HG03460 (cell line): Measurements from ENCODE around the gene PLCL2.

Experiments
- ATAC-seq: cut with Tn5 transposase; IDR thresholded peaks from one replicate; pipeline ENCODE4 v1.9.1; 2021; ENCODE audit not compliant: unreplicated experiment

The PLCL2 gene

GRCh38 chr3:17040322-17040989 is 155.7 kb downstream of the PLCL2 start:
- no peak for ATAC-seq

GRCh38 chr3:17040990-17041377 is 156.2 kb downstream of the PLCL2 start:
- ATAC-seq: no peak

- peak; percentile 62 for ATAC-seq
Observed at GRCh38 chr3:17044855-17045254, 160.1 kb downstream of the PLCL2 start.

DNA sequence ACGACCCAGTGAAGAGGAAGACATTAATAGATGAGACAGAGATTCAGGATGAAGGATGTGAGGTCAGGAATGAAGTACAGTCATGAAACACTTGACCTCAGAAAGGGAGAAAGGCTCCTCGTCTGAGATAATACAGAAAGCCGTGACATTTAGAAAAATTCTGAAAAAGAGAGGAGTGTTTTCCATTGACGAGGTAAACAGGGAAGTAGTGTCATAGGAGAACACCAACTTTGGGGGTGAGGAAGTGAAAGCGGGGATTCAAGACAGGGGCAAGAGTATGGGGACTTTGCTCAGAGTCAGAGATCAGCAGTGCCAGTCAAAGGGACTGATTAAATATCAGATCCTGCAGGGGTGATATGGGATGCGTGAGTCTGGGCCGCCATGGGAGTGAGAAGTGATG is 160.9 kb downstream of the PLCL2 start:
- no peak for ATAC-seq

DNA sequence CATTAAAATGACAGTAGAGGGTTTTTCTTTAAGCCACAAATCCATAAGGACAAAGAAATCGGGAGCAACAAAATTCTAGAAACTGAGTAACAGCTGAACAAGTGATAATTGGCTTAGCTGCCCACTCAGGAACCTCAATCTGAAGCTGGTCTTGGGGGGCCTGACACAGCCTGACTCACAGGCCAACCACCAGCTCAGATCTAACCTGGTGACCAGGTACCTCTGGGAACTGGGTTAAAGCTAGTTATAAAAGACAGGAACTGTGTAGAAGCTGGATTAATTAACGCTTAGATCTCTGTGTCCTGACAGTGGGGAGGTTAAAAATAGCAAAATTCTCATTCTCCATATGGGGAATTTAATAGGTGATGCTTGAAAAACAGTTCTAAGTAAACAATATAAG is 161.9 kb downstream of the PLCL2 start:
- no peak for ATAC-seq

- no peak for ATAC-seq
Observed at GRCh38 chr3:17047162-17047561, 162.4 kb downstream of the PLCL2 start.

DNA sequence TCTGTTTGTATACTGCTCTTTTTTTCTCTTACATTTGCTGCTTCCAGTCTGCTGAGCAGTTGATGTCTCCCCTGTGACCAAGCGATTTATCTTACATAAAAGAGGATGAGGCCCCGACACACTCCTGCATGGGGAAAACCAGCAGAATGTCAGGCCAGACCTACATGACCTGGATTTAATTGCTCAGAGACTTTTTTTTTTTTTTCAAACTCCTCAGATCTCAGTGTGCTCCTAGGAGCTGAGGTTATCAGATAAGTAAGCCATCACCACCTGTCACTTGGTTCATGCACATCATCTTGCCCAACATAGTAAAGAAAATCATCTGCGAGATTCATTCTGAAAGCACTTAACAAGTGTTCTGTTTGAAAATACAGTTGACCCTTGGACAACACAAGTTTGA is 163.1 kb downstream of the PLCL2 start:
- no peak for ATAC-seq

DNA sequence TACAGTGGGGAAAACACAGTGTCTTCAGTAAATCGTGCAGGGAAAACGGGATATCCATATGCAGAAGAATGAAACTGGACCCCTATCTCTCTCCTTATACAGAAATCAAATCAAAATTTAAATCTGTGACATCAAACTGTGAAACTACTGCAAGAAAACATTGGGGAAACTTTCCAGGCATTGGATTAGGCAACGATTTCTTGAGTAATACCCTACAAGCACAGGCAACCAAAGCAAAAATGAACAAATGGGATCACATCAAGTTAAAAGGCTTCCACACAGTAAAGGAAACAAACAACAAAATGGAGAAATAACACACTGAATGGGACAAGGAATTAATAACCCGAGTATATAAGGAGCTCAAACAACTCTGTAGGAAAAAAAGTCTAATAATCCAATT is 165.3 kb downstream of the PLCL2 start:
- no peak for ATAC-seq

GRCh38 chr3:17050506-17050905 is 165.8 kb downstream of the PLCL2 start:
- no peak for ATAC-seq

DNA sequence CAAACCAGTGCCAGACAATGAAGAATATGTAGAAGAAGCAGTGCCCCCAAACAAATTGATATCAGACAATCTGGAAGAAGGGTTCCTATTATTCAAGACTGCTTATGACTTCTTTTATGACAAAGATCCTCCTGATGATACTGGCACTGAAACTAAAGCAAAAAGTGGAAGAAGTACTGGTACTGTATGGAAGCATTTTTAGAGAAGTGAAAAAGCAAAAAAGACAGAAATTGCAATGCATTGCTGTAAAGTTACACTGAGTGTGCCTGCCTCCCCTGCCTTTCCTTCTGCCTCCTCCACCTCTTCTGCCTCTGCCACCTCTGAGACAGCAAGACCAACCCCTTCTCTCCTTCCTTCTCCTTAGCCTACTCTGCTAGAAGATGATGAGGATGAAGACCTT is 167.6 kb downstream of the PLCL2 start:
- no peak for ATAC-seq

- no peak for ATAC-seq
Observed at GRCh38 chr3:17054301-17054981, 169.7 kb downstream of the PLCL2 start.

- ATAC-seq: no peak
Observed at GRCh38 chr3:17054982-17055343, 170.2 kb downstream of the PLCL2 start.

DNA sequence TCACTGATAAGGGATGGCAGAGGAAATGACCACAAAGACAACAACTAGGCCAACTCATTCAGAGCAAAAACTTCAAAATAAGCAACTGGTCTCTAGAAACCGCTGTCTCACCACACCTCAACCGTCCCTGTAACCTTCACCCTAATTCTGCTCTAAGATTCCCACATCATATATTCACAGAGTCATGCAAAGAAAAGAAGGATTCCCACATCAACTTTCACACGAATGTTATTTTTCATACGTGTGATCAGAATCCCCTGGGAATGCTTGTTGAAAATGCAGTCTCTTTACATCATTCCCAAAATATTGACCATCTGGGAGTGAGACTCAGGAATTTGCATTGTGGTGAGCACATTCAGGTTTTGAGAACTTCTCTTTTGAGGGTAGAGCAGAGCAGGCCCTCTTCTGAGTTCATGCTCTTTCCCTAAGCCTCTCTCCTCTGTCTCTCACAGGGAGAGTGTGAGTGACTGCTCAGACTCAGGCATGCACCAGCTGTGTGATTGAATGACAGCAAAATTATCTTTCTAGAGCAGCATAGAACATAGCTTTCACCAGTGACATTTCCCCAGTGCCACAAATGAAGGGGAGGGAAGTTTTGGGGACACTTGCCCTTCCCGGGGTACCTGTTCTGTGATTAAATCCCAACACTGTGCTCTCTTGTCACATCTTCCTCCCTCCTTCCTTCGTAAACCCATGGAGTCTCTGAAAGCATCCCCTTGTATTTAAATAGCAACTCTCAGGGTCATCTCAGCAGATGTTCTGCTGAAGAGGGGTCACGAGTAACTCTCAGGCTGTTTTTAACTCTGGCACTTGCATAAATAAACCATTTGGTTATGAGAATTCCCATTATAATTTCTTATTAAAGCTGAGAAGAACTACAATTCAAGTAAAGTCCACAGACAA is 170.9 kb downstream of the PLCL2 start:
- no peak for ATAC-seq

DNA sequence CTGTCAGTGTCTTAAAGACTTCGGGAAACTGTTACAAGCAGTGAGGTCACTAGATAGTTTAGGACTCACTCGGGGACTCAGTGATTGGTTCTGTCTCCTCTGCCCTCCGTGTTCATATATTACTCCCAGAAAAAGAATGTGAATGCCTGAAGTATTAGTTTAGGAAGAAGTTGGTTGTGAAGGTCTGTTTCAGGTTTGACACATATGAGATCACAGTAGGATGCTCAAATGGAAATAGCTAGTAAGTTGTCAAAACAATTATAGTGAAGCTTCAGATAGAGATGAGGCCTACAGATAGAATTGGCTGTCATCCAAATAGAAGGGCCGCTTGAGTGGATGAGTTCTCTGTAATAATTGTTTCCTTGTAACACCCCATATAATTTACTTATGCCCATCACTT is 172.6 kb downstream of the PLCL2 start:
- ATAC-seq: no peak

- ATAC-seq: no peak
Observed at GRCh38 chr3:17059989-17060550, 175.3 kb downstream of the PLCL2 start.

DNA sequence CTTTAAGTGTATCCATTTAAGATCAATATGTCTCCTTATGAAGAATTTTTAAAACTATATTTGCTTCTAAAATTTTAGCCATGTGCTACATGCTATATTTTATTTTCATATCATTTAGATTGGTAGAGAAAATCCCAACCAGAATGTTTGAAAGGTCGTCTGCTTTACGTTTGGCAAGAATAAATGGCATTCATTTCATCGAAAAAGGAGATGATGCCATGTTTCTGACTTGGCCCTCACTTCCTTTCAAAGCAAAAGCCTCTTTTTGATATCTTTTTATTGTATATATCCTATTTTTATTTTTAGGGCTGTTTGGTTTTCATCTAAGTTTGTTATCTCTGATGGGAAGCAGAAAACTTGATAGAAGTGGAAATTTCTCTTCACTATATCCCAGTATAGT is 176.2 kb downstream of the PLCL2 start:
- no peak for ATAC-seq

- no peak for ATAC-seq
Observed at GRCh38 chr3:17062736-17063135, 178.0 kb downstream of the PLCL2 start.

- no peak for ATAC-seq
Observed at GRCh38 chr3:17063596-17063995, 178.8 kb downstream of the PLCL2 start.

- no peak for ATAC-seq
Observed at GRCh38 chr3:17065315-17065714, 180.6 kb downstream of the PLCL2 start.

GRCh38 chr3:17065881-17066280 is 181.1 kb downstream of the PLCL2 start:
- no peak for ATAC-seq

GRCh38 chr3:17069754-17070153 is 185.0 kb downstream of the PLCL2 start:
- ATAC-seq: no peak
